ENCODE measurements around the gene WDR33. TPM values are rescaled to one million over a fixed set of nuclear protein-coding genes. Genes with fewer than 3 reads are reported as not detected.

The WDR33 gene
- total and polyA plus RNA-seq, 10 of the 15 experiments (the other 5 are each of a cell fraction or from before 2014, with no cell fraction given) = 29.2 to 73.8 (median 45.6) TPM

- TF ChIP-seq E2F4 (IDR thresholded peaks at IDR 0.05; ENCODE audit: low read depth, low read length) = 0 out of 2 replicates have a peak, but pooled peaks have one; percentile 33
- no peak for TF ChIP-seq TBL1XR1 (IDR thresholded peaks at IDR 0.05; ENCODE audit: low read depth, low read length)
- TF ChIP-seq STAT1 (conservative IDR thresholded peaks at IDR 0.05) = no peak
- no peak for TF ChIP-seq USF1 (IDR thresholded peaks at IDR 0.05; ENCODE audit: borderline replicate concordance, extremely low read length, insufficient read depth, low read depth, low read length)
- no peak for TF ChIP-seq SREBF2 (IDR thresholded peaks at IDR 0.05; ENCODE audit: low read length)
- TF ChIP-seq PAX8 (IDR thresholded peaks at IDR 0.05) = no peak
- TF ChIP-seq JUND (IDR thresholded peaks at IDR 0.05; ENCODE audit: low read depth, low read length) = no peak
- TF ChIP-seq ESRRA (IDR thresholded peaks at IDR 0.05; ENCODE audit: low read length) = no peak
- TF ChIP-seq KLF5 (IDR thresholded peaks at IDR 0.05; ENCODE audit: partially characterized antibody) = peak; percentile 76
- peak; percentile 6; the same call in 1 of the 2 replicates for TF ChIP-seq USF2 (IDR thresholded peaks at IDR 0.05; ENCODE audit: borderline replicate concordance, low read depth, low read length)
- peak; percentile 71 for TF ChIP-seq ATF7 (IDR thresholded peaks at IDR 0.05; ENCODE audit: low read depth)
- peak; percentile 24; the same call in 1 of the 2 replicates for TF ChIP-seq HCFC1 (IDR thresholded peaks at IDR 0.05; ENCODE audit: low read length)
- peak; percentile 74 for TF ChIP-seq IKZF1 (conservative IDR thresholded peaks at IDR 0.05)
- no peak; the same call in 1 of the 2 replicates for TF ChIP-seq RB1 (IDR thresholded peaks at IDR 0.05; ENCODE audit: borderline replicate concordance)
- peak; percentile 21 to 51 (median 44); a peak in 4 of 6 replicates for TF ChIP-seq CTCF (IDR thresholded peaks at IDR 0.05 in 2 of 3, conservative IDR thresholded peaks at IDR 0.05 in 1 of 3; ENCODE audit: control insufficient read depth in 2 of 3, extremely low read depth in 1 of 3, insufficient read depth in 1 of 3, low read depth in 3 of 3, low read length in 3 of 3)
- no peak for TF ChIP-seq MTA3 (IDR thresholded peaks at IDR 0.05; ENCODE audit: borderline replicate concordance, low read length)
- peak; percentile 34; the same call in 1 of the 2 replicates for TF ChIP-seq SPI1 (IDR thresholded peaks at IDR 0.05; ENCODE audit: borderline replicate concordance, insufficient read depth, low read depth, low read length)
- no peak; the same call in 1 of the 2 replicates for TF ChIP-seq CHD2 (IDR thresholded peaks at IDR 0.05; ENCODE audit: borderline replicate concordance, low read depth, low read length)
- 0 out of 2 replicates have a peak, but pooled peaks have one; percentile 8 for TF ChIP-seq MXI1 (IDR thresholded peaks at IDR 0.05; ENCODE audit: low read depth, low read length)
- no peak for TF ChIP-seq WRNIP1 (IDR thresholded peaks at IDR 0.05; ENCODE audit: borderline replicate concordance, low read depth, low read length)
- TF ChIP-seq MAX (IDR thresholded peaks at IDR 0.05; ENCODE audit: low read depth, low read length) = peak; percentile 44
- TF ChIP-seq RAD21 (IDR thresholded peaks at IDR 0.05; ENCODE audit: insufficient read depth, low read depth, low read length) = peak; percentile 64
- TF ChIP-seq MEF2A (IDR thresholded peaks at IDR 0.05; ENCODE audit: insufficient read depth, low read depth, low read length) = no peak
Observed at GRCh38 chr2:127810619-127811396, at the start of gene WDR33 (continued).
